OCI-LY3 (cell line): Measurements from ENCODE around the gene PLA2G4F.

ENCODE experiments used
- CTCF ChIP-seq: fragments of 200-600, 300-600 bp; sonication (generic); IDR thresholded peaks from 2 replicates; pipeline ENCODE4 v1.5.1; 2014; ENCODE audit warnings: antibody characterized with exemption, low read length, low read depth
- EZH2phosphoT487 ChIP-seq: fragments of 200-600 bp; shearing (Covaris generic); IDR thresholded peaks from 2 replicates; pipeline ENCODE4 v1.6.1; 2018; ENCODE audit warnings: antibody characterized with exemption, mixed run types, low read depth

GRCh38 chr15:42120285-42120684, 36.2 kb downstream of the PLA2G4F start:
- TF ChIP-seq CTCF (no peak), EZH2phosphoT487 (no peak)
